ENCODE results near the gene GXYLT1.
"Not testable (repeated sequence)": the region's sequence is repeated elsewhere in the genome, so short reads cannot be mapped to it uniquely, and the experiment has no call there.

The GXYLT1 gene

DNA sequence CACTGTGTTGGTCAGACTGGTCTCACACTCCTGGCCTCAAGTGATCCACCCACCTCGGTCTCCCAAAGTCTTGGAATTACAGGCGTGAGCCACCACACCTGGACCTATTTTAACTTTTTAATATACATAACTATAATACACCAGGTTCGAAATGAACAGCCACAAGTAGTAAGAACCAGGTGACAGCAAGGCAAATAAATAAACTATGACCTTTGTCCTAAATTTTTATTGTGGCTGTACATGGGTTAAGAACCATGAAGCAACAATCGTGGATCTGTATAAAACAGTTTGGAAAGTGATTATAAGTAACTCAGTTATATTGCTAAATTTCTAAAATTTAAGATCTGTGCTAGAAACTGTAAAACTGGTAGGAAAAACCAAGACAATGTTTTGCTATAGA, 41.5 kb downstream of the GXYLT1 start:
- no peak for DNase-seq (ENCODE audit: extremely low read depth in 1 of 2, low read depth in 1 of 2)

DNA sequence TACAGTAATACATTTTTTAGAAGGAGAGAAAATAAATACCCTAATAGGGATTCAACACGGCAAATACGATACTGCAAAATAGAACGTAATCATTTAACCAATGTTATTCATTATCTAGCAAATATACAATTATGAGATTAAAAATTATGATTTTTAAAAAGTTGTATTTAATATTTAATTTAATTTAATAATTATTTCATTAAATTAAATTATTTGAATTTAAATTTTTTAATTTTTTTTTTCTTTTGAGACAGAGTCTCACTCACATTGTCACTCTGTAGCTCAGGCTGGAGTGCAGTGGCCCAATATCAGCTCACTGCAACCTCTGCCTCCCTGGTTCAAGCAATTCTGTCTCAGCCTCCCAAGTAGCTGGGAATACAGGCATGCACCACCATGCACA, 42.0 kb downstream of the GXYLT1 start:
- DNase-seq (ENCODE audit: extremely low read depth in 1 of 2, low read depth in 1 of 2): no peak

DNA sequence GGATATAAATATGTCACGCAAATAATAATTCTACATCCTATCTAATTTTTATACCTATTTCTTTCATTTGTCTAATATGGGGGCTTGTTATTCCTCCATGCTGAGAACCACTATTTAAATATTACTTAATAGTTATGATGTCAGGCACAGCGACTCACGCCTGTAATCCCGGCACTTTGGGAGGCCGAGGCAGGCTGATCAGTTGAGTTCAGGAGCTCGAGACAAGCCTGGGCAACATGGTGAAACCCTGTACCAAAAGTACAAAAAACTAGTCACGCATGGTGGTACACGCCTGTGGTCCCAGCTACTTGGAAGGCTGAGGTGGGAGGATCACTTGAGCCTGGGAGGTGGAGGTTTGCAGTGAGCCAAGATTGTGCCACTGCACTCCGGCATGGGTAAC, 45.2 kb downstream of the GXYLT1 start:
- DNase-seq (ENCODE audit: extremely low read depth in 1 of 2, low read depth in 1 of 2): no peak

DNA sequence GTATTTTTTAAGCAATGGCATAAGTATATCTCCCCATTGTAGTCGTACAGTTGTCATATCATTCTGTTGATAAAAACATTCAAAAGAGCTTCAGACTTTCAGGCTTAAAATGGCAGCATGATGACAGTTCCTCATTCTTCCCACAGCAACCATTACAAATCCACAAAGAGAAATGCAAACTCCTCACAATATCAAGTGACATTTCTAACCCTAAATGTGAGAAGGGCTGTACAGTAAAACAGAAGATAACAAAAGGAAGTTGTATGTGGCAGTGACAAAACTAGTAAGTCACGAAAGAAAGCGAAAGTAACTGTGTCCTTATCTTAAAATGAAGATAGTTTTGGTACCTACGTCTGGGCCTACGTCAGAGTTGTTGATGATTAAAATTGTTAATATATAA, 46.7 kb downstream of the GXYLT1 start:
- no peak for DNase-seq (ENCODE audit: extremely low read depth in 1 of 2, low read depth in 1 of 2)

DNA sequence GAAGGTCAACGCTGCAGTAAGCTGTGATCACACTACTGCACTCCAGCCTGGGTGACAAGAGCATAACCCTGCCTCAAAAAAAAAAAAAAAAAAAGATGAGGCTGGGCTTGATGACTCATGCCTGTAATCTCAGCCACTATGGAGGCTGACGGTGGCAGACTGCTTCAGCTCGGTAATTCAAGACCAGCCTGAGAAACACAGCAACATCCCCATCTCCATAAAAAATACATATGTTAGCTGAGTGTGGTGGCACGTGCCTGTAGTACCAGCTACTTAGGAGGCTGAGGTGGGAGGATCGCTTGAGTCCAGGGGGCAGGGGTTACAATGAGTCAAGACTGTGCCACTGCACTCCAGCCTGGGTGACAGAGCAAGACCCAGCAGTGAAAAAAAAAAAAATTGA, 50.4 kb downstream of the GXYLT1 start:
- DNase-seq (ENCODE audit: extremely low read depth in 1 of 2, low read depth in 1 of 2): no peak

- DNase-seq (ENCODE audit: extremely low read depth in 1 of 2, low read depth in 1 of 2): no peak
Observed at GRCh38 chr12:42091769-42092168, 52.9 kb downstream of the GXYLT1 start.

DNA sequence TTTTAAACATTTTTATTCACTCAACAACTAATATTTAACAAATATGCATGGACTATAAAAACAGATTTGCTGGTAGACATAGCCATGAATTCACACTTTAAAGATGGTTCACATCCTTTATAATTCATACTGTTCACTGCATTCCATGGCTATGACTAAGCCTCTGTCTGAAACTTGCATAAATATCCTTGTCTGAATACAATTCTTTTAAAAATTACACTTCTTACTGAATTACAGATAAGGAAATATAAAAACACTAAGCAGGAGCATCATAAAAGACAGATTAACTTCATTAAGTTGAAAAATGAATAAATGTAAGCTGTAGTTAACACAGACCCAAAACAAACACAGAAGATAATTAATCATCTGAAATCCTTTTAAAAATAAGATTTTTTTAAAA, 53.8 kb downstream of the GXYLT1 start:
- no peak for DNase-seq (ENCODE audit: extremely low read depth in 1 of 2, low read depth in 1 of 2)

GRCh38 chr12:42086031-42086430, 58.6 kb downstream of the GXYLT1 start:
- no peak for DNase-seq (ENCODE audit: extremely low read depth in 1 of 2, low read depth in 1 of 2)

GRCh38 chr12:42085594-42085993, 59.1 kb downstream of the GXYLT1 start:
- DNase-seq (ENCODE audit: extremely low read depth in 1 of 2, low read depth in 1 of 2): no peak

DNA sequence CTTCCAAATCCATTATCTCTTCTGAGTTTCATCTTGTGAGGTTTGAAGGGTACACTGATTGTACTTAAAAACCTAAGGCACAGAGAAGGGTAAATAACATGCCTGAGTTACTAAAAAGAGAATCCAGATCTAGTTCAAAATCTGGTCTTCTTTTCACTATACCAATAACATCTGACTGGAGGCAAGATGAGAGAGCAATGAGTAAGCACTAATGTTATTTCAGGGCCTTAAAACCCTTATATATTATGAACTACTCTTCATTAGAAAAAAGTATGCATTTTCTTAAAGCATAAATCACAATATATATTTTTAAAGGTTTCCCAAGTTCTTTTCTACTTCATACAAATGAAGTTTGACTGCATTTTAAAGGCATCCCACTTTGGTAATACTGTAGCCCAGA, 60.2 kb downstream of the GXYLT1 start:
- DNase-seq (ENCODE audit: extremely low read depth in 1 of 2, low read depth in 1 of 2): no peak

- no peak for DNase-seq (ENCODE audit: extremely low read depth in 1 of 2, low read depth in 1 of 2)
Observed at GRCh38 chr12:42076976-42077375, 67.7 kb downstream of the GXYLT1 start.

- DNase-seq (ENCODE audit: extremely low read depth in 1 of 2, low read depth in 1 of 2): no peak
Observed at GRCh38 chr12:42070036-42070435, 74.6 kb downstream of the GXYLT1 start.

DNA sequence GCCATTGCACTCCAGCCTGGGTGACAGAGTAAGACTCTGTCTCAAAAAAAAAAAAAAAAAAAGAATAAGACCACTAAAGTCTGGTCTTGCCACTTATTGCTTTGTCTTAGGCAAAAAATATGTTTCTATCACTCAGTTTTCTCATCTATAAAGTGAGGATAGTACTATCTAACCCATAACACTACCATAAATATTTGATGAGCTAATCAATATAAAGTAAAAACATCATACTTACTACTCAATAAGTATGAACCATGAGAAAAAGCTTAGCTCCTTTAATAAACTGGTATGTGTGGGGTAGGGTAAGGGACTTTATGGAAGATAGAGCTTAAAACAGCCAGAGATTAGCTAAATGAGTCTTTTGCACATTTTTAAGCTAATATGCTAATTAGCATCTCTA, 85.5 kb downstream of the GXYLT1 start:
- no peak for DNase-seq (ENCODE audit: extremely low read depth in 1 of 2, low read depth in 1 of 2)

DNA sequence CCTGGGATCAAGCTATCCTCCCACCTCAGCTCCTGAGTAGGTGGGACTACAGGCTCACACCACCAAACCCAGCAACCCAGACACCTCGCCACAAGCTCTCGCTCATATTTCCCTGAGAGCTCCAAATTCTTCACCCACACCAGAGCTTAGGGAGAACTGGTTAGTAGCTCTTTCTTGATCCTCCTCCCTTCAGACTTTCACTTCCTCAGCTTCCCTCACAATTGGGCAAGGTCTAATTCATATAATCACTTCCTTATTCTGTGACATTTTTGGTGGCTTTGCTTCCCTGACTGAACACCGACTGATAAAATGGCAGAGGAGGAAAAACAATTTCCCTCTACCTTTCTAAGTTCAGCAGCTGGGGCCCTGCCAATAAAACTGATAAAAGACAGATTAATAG, 88.5 kb downstream of the GXYLT1 start:
- no peak for DNase-seq (ENCODE audit: extremely low read depth in 1 of 2, low read depth in 1 of 2)

DNA sequence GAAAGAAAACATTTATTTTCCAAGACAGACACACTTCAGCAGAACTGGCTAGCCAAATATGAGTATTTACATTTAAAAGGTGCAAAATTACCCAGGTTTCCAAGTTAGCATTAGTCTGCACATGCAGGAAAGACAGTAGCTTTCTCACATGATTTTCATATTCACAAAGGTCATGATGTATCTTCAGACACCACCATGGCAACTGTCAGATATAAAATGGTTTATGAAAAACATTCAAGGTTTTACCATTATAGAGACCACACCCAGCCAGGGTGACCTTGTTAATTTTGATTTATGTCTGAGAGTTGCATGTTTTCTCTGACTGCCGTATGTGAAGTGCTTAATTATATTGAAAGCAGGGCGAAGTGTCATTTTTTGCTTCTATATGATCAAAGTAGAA, 91.2 kb downstream of the GXYLT1 start:
- DNase-seq (ENCODE audit: extremely low read depth in 1 of 2, low read depth in 1 of 2): no peak

DNA sequence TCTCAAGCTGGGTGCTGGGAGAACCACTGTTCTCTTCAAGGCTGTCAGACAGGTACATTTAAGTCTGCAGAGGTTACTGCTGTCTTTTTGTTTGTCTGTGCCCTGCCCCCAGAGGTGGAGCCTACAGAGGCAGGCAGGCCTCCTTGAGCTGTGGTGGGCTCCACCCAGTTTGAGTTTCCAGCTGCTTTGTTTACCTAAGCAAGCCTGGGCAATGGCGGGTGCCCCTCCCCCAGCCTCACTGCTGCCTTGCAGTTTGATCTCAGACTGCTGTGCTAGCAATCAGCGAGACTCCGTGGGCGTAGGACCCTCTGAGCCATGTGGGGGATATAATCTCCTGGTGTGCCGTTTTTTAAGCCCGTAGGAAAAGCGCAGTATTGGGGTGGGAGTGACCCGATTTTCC, 95.7 kb downstream of the GXYLT1 start:
- DNase-seq (ENCODE audit: extremely low read depth in 1 of 2, low read depth in 1 of 2): not testable (repeated sequence)

DNA sequence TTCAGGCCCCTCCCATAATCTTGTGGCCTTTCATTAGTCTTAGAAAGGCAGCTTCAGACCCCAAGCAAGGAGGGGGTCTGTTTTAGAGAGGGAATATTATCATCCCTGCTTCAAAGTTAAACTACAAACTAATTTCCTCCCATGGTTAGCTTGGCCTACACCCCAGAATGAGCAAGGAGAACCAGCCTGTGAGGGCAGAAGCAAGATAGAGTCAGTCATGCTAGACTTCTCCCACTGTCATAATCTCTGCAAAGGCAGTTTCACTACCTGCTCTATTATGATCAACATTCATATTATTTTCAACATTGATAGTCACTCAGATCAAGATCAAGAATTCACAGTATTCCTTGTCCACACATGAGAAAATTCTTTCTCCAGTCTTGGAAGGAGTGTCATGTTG, 105.1 kb downstream of the GXYLT1 start:
- DNase-seq (ENCODE audit: extremely low read depth in 1 of 2, low read depth in 1 of 2): no peak

- no peak for DNase-seq (ENCODE audit: extremely low read depth in 1 of 2, low read depth in 1 of 2)
Observed at GRCh38 chr12:42039176-42039575, 105.5 kb downstream of the GXYLT1 start.

GRCh38 chr12:42031847-42032564, 112.7 kb downstream of the GXYLT1 start:
- no peak for DNase-seq (ENCODE audit: extremely low read depth in 1 of 2, low read depth in 1 of 2)

All from activated CD8-positive, alpha-beta memory T cell treated with anti-CD3 and anti-CD28 coated beads for 1 hour (primary cell).